ENCODE data around the gene TMEM203.

- TF ChIP-seq CTCF (optimal IDR thresholded peaks at IDR 0.05 in 1 of 3, IDR thresholded peaks at IDR 0.05 in 1 of 3, conservative IDR thresholded peaks at IDR 0.05 in 1 of 3; ENCODE audit: extremely low read depth in 1 of 3, insufficient read depth in 2 of 3, low read length in 3 of 3) = peak in 1 of 3 experiments; percentile 16
- no peak for TF ChIP-seq EZH2 (IDR thresholded peaks at IDR 0.05; ENCODE audit: low read length)
These were observed 39.3 kb upstream of the TMEM203 start for GRCh38 chr9:137244486-137245449.

Measured in keratinocyte (primary cell).